WTC11 (cell line): ENCODE data around the gene RBFOX1. TPM values are rescaled to one million over a fixed set of nuclear protein-coding genes. Genes with fewer than 3 reads are reported as not detected.

Experiments
- ATAC-seq: fragments of 200-7000 bp; cut with Tn5 transposase; 2 replicates; pipeline ENCODE4 v1.10.0; 2021; ENCODE audit warnings: mild to moderate bottlenecking, moderate library complexity
- CTCF ChIA-PET: fragments of 300-600 bp; sonication (Branson Sonifier 250); formaldehyde crosslinking; loops from one replicate; lab custom pipeline; 2021; ENCODE audit warnings: antibody characterized with exemption; lab: Charles Lee
- POLR2A ChIA-PET: fragments of 350-600 bp; sonication (Branson Sonifier 250); formaldehyde crosslinking; loops from one replicate; lab custom pipeline; 2021; ENCODE audit warnings: antibody characterized with exemption; lab: Charles Lee
- DNase-seq: peaks from one replicate; pipeline ENCODE4 v3.0.0; 2021; ENCODE audit warnings: low spot score
- H3K27ac Mint-ChIP-seq: 2 replicates; pipeline ENCODE4 v1.8.0; 2021; ENCODE audit warnings: mixed read lengths
- H3K27me3 Mint-ChIP-seq: 2 replicates; pipeline ENCODE4 v1.8.0; 2021; ENCODE audit warnings: low read depth, mild to moderate bottlenecking, moderate library complexity, mixed read lengths
- H3K36me3 Mint-ChIP-seq: 2 replicates; pipeline ENCODE4 v1.8.0; 2021; ENCODE audit warnings: mixed read lengths
- H3K4me1 Mint-ChIP-seq: 2 replicates; pipeline ENCODE4 v1.8.0; 2022; ENCODE audit warnings: mixed read lengths
- H3K4me3 Mint-ChIP-seq: 2 replicates; pipeline ENCODE4 v1.8.0; 2021; ENCODE audit warnings: mild to moderate bottlenecking, moderate library complexity, mixed read lengths
- H3K9me3 Mint-ChIP-seq: 2 replicates; pipeline ENCODE4 v1.8.0; 2021; ENCODE audit warnings: mixed read lengths
- ARID4B ChIP-seq: sonication (generic); formaldehyde crosslinking; IDR thresholded peaks from 2 replicates; pipeline ENCODE4 v1.8.0; 2023; ENCODE audit warnings: missing genetic modification reagents, mild to moderate bottlenecking, borderline replicate concordance
- ATF2 ChIP-seq: sonication (generic); formaldehyde crosslinking; IDR thresholded peaks from 2 replicates; pipeline ENCODE4 v1.8.1; 2022; ENCODE audit warnings: low read depth, missing genetic modification reagents, borderline replicate concordance
- ATF6 ChIP-seq: sonication (generic); formaldehyde crosslinking; IDR thresholded peaks from 2 replicates; pipeline ENCODE4 v1.8.1; 2023; ENCODE audit warnings: mild to moderate bottlenecking, missing genetic modification reagents
- CBFB ChIP-seq: sonication (generic); formaldehyde crosslinking; IDR thresholded peaks from 2 replicates; pipeline ENCODE4 v1.8.1; 2022; ENCODE audit warnings: mild to moderate bottlenecking, low read depth, missing genetic modification reagents
- ESRRA ChIP-seq: sonication (generic); formaldehyde crosslinking; IDR thresholded peaks from 2 replicates; pipeline ENCODE4 v1.8.1; 2022; ENCODE audit warnings: mild to moderate bottlenecking, missing genetic modification reagents, borderline replicate concordance
- FOXK1 ChIP-seq: sonication (generic); formaldehyde crosslinking; IDR thresholded peaks from 2 replicates; pipeline ENCODE4 v1.8.0; 2022; ENCODE audit warnings: mild to moderate bottlenecking, moderate library complexity, missing genetic modification reagents
- IRF2 ChIP-seq: sonication (generic); formaldehyde crosslinking; IDR thresholded peaks from 2 replicates; pipeline ENCODE4 v1.8.0; 2022; ENCODE audit warnings: low read depth, missing genetic modification reagents, borderline replicate concordance
- JAZF1 ChIP-seq: fragments of 250-450 bp; sonication (Bioruptor Pico); IDR thresholded peaks from 2 replicates; pipeline ENCODE4 v1.9.0; 2021; ENCODE audit warnings: moderate library complexity, mild to moderate bottlenecking, inconsistent platforms
- JUN ChIP-seq: sonication (generic); formaldehyde crosslinking; IDR thresholded peaks from 2 replicates; pipeline ENCODE4 v1.8.0; 2023; ENCODE audit warnings: mild to moderate bottlenecking, missing genetic modification reagents
- KAT7 ChIP-seq: sonication (generic); formaldehyde crosslinking; IDR thresholded peaks from 2 replicates; pipeline ENCODE4 v1.8.1; 2023; ENCODE audit warnings: missing genetic modification reagents, mild to moderate bottlenecking, borderline replicate concordance
- PRDM15 ChIP-seq: sonication (generic); formaldehyde crosslinking; IDR thresholded peaks from 2 replicates; pipeline ENCODE4 v1.8.0; 2022; ENCODE audit warnings: missing genetic modification reagents
- SMAD3 ChIP-seq: sonication (generic); formaldehyde crosslinking; IDR thresholded peaks from 2 replicates; pipeline ENCODE4 v1.8.0; 2022; ENCODE audit warnings: missing genetic modification reagents, mild to moderate bottlenecking, borderline replicate concordance
- TEAD1 ChIP-seq: sonication (generic); formaldehyde crosslinking; IDR thresholded peaks from 2 replicates; pipeline ENCODE4 v1.8.0; 2022; ENCODE audit warnings: mild to moderate bottlenecking, missing genetic modification reagents
- ZNF121 ChIP-seq: sonication (generic); formaldehyde crosslinking; IDR thresholded peaks from 2 replicates; pipeline ENCODE4 v1.8.0; 2023; ENCODE audit warnings: missing genetic modification reagents
- ZNF396 ChIP-seq: fragments of 250-450 bp; sonication (Bioruptor Pico); IDR thresholded peaks from 2 replicates; pipeline ENCODE4 v1.8.0; 2021; ENCODE audit warnings: mild to moderate bottlenecking, moderate library complexity, borderline replicate concordance
- ZNF416 ChIP-seq: fragments of 250-450 bp; sonication (Bioruptor Pico); IDR thresholded peaks from 2 replicates; pipeline ENCODE4 v1.9.0; 2021; ENCODE audit warnings: mild to moderate bottlenecking, inconsistent platforms
- ZNF532 ChIP-seq: fragments of 250-450 bp; sonication (Bioruptor Pico); IDR thresholded peaks from 2 replicates; pipeline ENCODE4 v1.9.0; 2021; ENCODE audit warnings: mild to moderate bottlenecking, borderline replicate concordance
- ZNF671 ChIP-seq: fragments of 250-450 bp; sonication (Bioruptor Pico); IDR thresholded peaks from 2 replicates; pipeline ENCODE4 v1.8.0; 2021; ENCODE audit warnings: mild to moderate bottlenecking
- total RNA-seq: library from RNA; stranded (reverse); gene quantifications from 3 replicates; pipeline ENCODE4 v1.2.3, GENCODE V29; 2021
- TF ChIP-seq, protein P1 (sequence below): sonication (generic); formaldehyde crosslinking; IDR thresholded peaks from 2 replicates; pipeline ENCODE4 v1.8.0; 2022; ENCODE audit warnings: mild to moderate bottlenecking, missing genetic modification reagents

Gene RBFOX1
- total RNA-seq, 1 experiment from 2014 or later = 1.1 TPM

DNA sequence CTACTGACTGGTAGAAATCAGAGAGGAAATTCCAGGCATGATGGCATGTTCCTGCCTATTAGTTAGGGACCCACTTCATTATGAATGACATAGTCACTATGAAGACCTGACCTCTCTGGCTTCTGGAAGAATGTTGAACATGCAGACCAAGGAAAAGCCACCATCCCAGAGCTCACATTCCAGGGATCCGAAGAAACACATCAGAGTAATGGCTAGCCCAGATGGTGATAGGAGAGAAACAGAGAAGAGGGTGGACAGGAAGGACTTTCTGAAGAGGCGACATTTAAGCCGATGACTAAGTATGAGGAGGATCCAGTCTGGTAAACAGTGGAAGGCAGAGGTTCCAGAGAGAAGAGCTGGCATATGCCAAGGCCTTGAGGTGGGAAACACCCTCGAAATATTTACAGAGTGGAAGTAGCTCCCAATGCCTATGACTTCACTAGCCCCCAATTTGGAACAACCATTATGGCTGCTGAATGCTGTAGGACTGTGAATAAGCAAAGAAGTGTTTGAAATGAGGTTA lies 216.2 kb downstream of the RBFOX1 start:
- Mint-ChIP-seq H3K27me3 (no peaks in the 10 kb centered on the region; the same call in 1 of the 2 replicates), H3K9me3 (peaks cover 45% of the 10 kb centered on the region), H3K36me3 (peaks cover 30% of the 10 kb centered on the region), H3K4me1 (no peaks in the 10 kb centered on the region)
- CTCF ChIA-PET = no interaction called here
- TF ChIP-seq JUN (CRISPR knock-in tag) (no peak), CBFB (CRISPR knock-in tag) (no peak), FOXK1 (CRISPR knock-in tag) (no peak), ZNF396 (CRISPR knock-in tag) (no peak), ATF6 (CRISPR knock-in tag) (no peak), PRDM15 (CRISPR knock-in tag) (no peak), JAZF1 (CRISPR knock-in tag) (no peak), IRF2 (no peak), ZNF121 (CRISPR knock-in tag) (no peak), ZNF532 (no peak), ESRRA (CRISPR knock-in tag) (no peak), TEAD1 (no peak)
- TF ChIP-seq, protein P1, sequence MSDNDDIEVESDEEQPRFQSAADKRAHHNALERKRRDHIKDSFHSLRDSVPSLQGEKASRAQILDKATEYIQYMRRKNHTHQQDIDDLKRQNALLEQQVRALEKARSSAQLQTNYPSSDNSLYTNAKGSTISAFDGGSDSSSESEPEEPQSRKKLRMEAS = no peak
- TF ChIP-seq, all 79 proteins: peak for 0
- H3K4me3 Mint-ChIP-seq = no peak overlapping the region
- DNase-seq = no peak
- H3K27ac Mint-ChIP-seq = no peak overlapping the region
- POLR2A ChIA-PET = no interaction called here
- ATAC-seq = no peak

GRCh38 chr16:7550096-7550495 lies 217.5 kb downstream of the RBFOX1 start:
- ATAC-seq (no peak), DNase-seq (no peak)
- Mint-ChIP-seq H3K36me3 (peaks cover 27% of the 10 kb centered on the region), H3K27ac (no peak overlapping the region), H3K27me3 (no peaks in the 10 kb centered on the region; the same call in 1 of the 2 replicates), H3K4me1 (no peaks in the 10 kb centered on the region), H3K4me3 (no peak overlapping the region), H3K9me3 (peaks cover 37% of the 10 kb centered on the region)
- CTCF ChIA-PET = no interaction called here
- POLR2A ChIA-PET = no interaction called here
- TF ChIP-seq SMAD3 (CRISPR knock-in tag) (no peak), ZNF416 (CRISPR knock-in tag) (no peak), ZNF671 (CRISPR knock-in tag) (no peak), ARID4B (CRISPR knock-in tag) (no peak), KAT7 (CRISPR knock-in tag) (no peak), ATF2 (no peak)
